ENCODE results near the gene FAM120A. TPM values are rescaled to one million over a fixed set of nuclear protein-coding genes. Genes with fewer than 3 reads are reported as not detected.

Gene FAM120A
- polyA plus RNA-seq, 1 donor from 2014 or later: 8.9 TPM

DNA sequence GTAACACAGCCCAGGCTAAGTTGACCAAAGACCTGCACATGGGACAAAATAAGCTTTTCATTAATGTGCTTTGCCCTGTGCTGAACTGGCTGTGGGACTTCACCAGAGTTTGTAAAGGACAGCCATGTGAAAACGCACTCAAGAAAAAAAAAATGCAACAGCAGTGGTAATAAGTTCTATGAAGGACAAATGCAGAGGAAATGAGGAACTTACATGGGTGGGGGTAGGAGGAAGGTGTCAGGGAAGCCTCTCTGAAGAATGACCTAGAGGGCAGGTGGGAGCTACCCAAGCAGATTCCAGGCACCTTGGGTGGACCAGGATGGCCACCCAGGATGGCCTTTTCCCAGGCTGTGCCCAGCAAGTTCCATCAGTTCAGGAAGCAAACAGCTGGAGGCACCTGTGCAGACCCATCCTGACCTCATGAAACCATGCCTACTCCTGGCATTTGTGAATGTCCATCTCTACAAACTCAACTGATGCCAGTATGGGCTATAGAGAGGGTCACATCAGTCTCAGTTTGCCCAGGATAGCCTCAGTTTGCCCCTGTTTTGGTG is 118.2 kb downstream of the FAM120A start:
- Histone ChIP-seq H3K4me2 (ENCODE audit: low read length) (no peak overlapping the region), H3K9ac (ENCODE audit: low read length) (no peak overlapping the region), H3K9me2 (ENCODE audit: insufficient read depth, low read length) (no peaks in the 10 kb centered on the region), H3K79me2 (replicated peaks; ENCODE audit: insufficient read depth, low read length) (peaks cover 6% of the 10 kb centered on the region), H3F3A (ENCODE audit: insufficient read depth, low read length, poor library complexity, severe bottlenecking) (no peaks in the 10 kb centered on the region), H3K36me3 (ENCODE audit: insufficient read depth, low read length) (no peaks in the 10 kb centered on the region), H3K27me3 (ENCODE audit: insufficient read depth, low read depth, low read length) (no peaks in the 10 kb centered on the region), H4K20me1 (ENCODE audit: insufficient read depth) (no peaks in the 10 kb centered on the region), H3K27ac (ENCODE audit: low read length) (no peak overlapping the region), H2AFZ (ENCODE audit: low read depth, low read length) (no peak overlapping the region), H3K4me3 (ENCODE audit: low read length) (no peak overlapping the region), H3K9me3 (ENCODE audit: low read length) (no peaks in the 10 kb centered on the region)
- no peak for TF ChIP-seq POLR2AphosphoS5 (IDR thresholded peaks at IDR 0.05)
- TF ChIP-seq EZH2 (IDR thresholded peaks at IDR 0.05; ENCODE audit: borderline replicate concordance, insufficient read depth, low read length, poor library complexity, severe bottlenecking): no peak
- TF ChIP-seq RAD21 (conservative IDR thresholded peaks at IDR 0.05): no peak
- TF ChIP-seq SMC3 (conservative IDR thresholded peaks at IDR 0.05; ENCODE audit: poor library complexity): no peak
- TF ChIP-seq TAF1 (IDR thresholded peaks at IDR 0.05; ENCODE audit: low read depth): no peak

DNA sequence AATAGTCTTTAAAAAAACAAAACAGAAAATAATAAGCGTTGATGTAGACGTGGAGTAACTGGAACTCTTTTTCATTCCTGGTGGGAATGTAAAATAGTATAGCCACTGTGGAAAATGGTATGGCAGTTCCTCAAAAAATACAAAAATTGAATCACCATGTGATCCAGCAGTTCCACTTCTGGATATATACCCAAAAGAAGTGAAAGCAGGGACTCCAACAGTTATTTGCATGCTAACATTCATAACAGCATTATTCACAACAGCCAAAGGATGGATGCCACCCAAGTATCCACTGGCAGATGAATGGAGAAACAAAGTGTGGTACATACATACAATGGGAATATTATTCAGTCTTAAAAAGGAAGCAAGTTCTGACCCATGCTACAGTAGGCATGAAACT is 120.7 kb downstream of the FAM120A start:
- H3K9me2 ChIP-seq (ENCODE audit: insufficient read depth, low read length): no peaks in the 10 kb centered on the region
- H3K27ac ChIP-seq (ENCODE audit: low read length): no peak overlapping the region
- no peaks in the 10 kb centered on the region for H3K27me3 ChIP-seq (ENCODE audit: insufficient read depth, low read depth, low read length)
- H3K4me2 ChIP-seq (ENCODE audit: low read length): no peak overlapping the region
- H2AFZ ChIP-seq (ENCODE audit: low read depth, low read length): no peak overlapping the region
- peaks cover 20% of the 10 kb centered on the region for H3K79me2 ChIP-seq (replicated peaks; ENCODE audit: insufficient read depth, low read length)
- H3F3A ChIP-seq (ENCODE audit: insufficient read depth, low read length, poor library complexity, severe bottlenecking): no peaks in the 10 kb centered on the region
- no peaks in the 10 kb centered on the region for H3K36me3 ChIP-seq (ENCODE audit: insufficient read depth, low read length)
- H3K4me3 ChIP-seq (ENCODE audit: low read length): no peak overlapping the region
- H4K20me1 ChIP-seq (ENCODE audit: insufficient read depth): no peaks in the 10 kb centered on the region
- H3K9me3 ChIP-seq (ENCODE audit: low read length): no peaks in the 10 kb centered on the region
- H3K9ac ChIP-seq (ENCODE audit: low read length): no peak overlapping the region
- TF ChIP-seq MXI1 (conservative IDR thresholded peaks at IDR 0.05; ENCODE audit: poor library complexity, severe bottlenecking): no peak

DNA sequence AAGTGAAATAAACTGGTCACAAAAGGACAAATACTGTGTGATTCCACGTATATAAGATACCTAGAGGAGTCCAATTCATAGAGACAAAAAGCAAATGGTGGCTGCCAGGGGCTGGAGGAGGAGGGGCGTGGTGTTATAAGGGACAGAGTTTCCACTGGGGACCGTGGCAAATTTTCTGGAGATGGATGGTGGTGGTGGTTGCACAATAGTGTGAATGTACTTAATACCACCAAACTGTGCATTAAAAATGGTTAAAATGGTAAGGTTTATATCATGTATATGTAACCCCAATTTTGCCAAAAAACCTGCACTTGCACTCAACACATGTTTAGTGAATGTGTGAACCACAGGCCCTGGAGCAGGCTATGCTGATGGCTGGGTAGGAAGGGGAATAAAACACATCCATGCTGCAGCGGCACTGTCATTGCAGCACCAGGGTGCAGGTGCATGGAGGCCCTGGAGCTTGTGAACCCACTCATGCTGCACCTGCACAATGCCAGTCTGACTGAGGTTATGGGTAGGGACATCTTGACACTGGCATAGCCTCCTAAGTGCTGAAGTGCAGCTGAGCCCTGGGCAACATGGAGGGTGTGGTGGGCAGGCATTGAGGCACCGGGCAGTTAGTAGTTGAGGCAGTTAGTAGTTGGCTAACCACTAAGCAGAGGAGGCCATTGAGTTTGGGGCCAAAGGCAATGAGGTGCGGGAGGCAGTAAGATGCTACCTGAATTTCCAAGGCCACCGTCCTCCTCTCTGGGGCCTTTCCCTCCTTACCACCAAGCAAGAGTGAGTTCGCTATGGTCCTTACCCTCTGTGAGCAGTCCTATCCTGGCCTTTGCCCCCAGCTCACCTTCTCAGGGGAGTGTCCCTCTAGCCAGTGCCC is 121.4 kb downstream of the FAM120A start:
- H3F3A ChIP-seq (ENCODE audit: insufficient read depth, low read length, poor library complexity, severe bottlenecking): no peaks in the 10 kb centered on the region
- no peak overlapping the region for H2AFZ ChIP-seq (ENCODE audit: low read depth, low read length)
- H3K9me3 ChIP-seq (ENCODE audit: low read length): no peaks in the 10 kb centered on the region
- no peaks in the 10 kb centered on the region for H3K9me2 ChIP-seq (ENCODE audit: insufficient read depth, low read length)
- TF ChIP-seq TAF1 (IDR thresholded peaks at IDR 0.05; ENCODE audit: low read depth) (no peak), EZH2 (IDR thresholded peaks at IDR 0.05; ENCODE audit: borderline replicate concordance, insufficient read depth, low read length, poor library complexity, severe bottlenecking) (no peak), RAD21 (conservative IDR thresholded peaks at IDR 0.05) (no peak), SMC3 (conservative IDR thresholded peaks at IDR 0.05; ENCODE audit: poor library complexity) (no peak), MXI1 (conservative IDR thresholded peaks at IDR 0.05; ENCODE audit: poor library complexity, severe bottlenecking) (no peak), EP300 (conservative IDR thresholded peaks at IDR 0.05; ENCODE audit: poor library complexity, severe bottlenecking) (no peak), POLR2AphosphoS5 (IDR thresholded peaks at IDR 0.05) (no peak)
- TF ChIP-seq, protein P1, sequence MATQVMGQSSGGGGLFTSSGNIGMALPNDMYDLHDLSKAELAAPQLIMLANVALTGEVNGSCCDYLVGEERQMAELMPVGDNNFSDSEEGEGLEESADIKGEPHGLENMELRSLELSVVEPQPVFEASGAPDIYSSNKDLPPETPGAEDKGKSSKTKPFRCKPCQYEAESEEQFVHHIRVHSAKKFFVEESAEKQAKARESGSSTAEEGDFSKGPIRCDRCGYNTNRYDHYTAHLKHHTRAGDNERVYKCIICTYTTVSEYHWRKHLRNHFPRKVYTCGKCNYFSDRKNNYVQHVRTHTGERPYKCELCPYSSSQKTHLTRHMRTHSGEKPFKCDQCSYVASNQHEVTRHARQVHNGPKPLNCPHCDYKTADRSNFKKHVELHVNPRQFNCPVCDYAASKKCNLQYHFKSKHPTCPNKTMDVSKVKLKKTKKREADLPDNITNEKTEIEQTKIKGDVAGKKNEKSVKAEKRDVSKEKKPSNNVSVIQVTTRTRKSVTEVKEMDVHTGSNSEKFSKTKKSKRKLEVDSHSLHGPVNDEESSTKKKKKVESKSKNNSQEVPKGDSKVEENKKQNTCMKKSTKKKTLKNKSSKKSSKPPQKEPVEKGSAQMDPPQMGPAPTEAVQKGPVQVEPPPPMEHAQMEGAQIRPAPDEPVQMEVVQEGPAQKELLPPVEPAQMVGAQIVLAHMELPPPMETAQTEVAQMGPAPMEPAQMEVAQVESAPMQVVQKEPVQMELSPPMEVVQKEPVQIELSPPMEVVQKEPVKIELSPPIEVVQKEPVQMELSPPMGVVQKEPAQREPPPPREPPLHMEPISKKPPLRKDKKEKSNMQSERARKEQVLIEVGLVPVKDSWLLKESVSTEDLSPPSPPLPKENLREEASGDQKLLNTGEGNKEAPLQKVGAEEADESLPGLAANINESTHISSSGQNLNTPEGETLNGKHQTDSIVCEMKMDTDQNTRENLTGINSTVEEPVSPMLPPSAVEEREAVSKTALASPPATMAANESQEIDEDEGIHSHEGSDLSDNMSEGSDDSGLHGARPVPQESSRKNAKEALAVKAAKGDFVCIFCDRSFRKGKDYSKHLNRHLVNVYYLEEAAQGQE (IDR thresholded peaks at IDR 0.05; ENCODE audit: borderline replicate concordance): no peak
- TF ChIP-seq, protein P2, sequence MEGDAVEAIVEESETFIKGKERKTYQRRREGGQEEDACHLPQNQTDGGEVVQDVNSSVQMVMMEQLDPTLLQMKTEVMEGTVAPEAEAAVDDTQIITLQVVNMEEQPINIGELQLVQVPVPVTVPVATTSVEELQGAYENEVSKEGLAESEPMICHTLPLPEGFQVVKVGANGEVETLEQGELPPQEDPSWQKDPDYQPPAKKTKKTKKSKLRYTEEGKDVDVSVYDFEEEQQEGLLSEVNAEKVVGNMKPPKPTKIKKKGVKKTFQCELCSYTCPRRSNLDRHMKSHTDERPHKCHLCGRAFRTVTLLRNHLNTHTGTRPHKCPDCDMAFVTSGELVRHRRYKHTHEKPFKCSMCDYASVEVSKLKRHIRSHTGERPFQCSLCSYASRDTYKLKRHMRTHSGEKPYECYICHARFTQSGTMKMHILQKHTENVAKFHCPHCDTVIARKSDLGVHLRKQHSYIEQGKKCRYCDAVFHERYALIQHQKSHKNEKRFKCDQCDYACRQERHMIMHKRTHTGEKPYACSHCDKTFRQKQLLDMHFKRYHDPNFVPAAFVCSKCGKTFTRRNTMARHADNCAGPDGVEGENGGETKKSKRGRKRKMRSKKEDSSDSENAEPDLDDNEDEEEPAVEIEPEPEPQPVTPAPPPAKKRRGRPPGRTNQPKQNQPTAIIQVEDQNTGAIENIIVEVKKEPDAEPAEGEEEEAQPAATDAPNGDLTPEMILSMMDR (IDR thresholded peaks at IDR 0.05; ENCODE audit: poor library complexity, severe bottlenecking): no peak
- H3K9ac ChIP-seq (ENCODE audit: low read length): no peak overlapping the region
- H3K79me2 ChIP-seq (replicated peaks; ENCODE audit: insufficient read depth, low read length): peaks cover 25% of the 10 kb centered on the region
- no peaks in the 10 kb centered on the region for H3K27me3 ChIP-seq (ENCODE audit: insufficient read depth, low read depth, low read length)
- no peak overlapping the region for H3K4me2 ChIP-seq (ENCODE audit: low read length)
- no peaks in the 10 kb centered on the region for H3K36me3 ChIP-seq (ENCODE audit: insufficient read depth, low read length)
- no peak overlapping the region for H3K27ac ChIP-seq (ENCODE audit: low read length)
- no peak overlapping the region for H3K4me3 ChIP-seq (ENCODE audit: low read length)
- no peaks in the 10 kb centered on the region for H4K20me1 ChIP-seq (ENCODE audit: insufficient read depth)

Measured in neural cell (in vitro differentiated cells).